MM.1S (cell line): Measurements from ENCODE around the gene SIRPA.

Source experiments
- DNase-seq: peaks from one replicate; pipeline ENCODE4 v3.0.0-alpha.2; 2015
- H2AFZ ChIP-seq: fragments of 300-600 bp; sonication (generic); 2 replicates; pipeline ENCODE4 v1.6.0; 2016; ENCODE audit warnings: antibody characterized with exemption, low read length
- H3F3A ChIP-seq: fragments of 300-600 bp; sonication (generic); 2 replicates; pipeline ENCODE4 v1.6.1; 2016; ENCODE audit warnings: mild to moderate bottlenecking, antibody characterized with exemption, low read length, moderate library complexity, mixed read lengths; ENCODE audit not compliant: insufficient read depth
- H3K27ac ChIP-seq: fragments of 300-600 bp; sonication (generic); 2 replicates; pipeline ENCODE4 v1.5.1; 2016; ENCODE audit warnings: mild to moderate bottlenecking, low read length
- H3K27me3 ChIP-seq: fragments of 300-600 bp; sonication (generic); replicated peaks from 2 replicates; pipeline ENCODE4 v1.6.0; 2016; ENCODE audit warnings: low read length; ENCODE audit not compliant: insufficient read depth
- H3K36me3 ChIP-seq: fragments of 300-600 bp; sonication (generic); replicated peaks from 2 replicates; pipeline ENCODE4 v1.6.1; 2016; ENCODE audit warnings: mild to moderate bottlenecking, low read length, mixed read lengths; ENCODE audit not compliant: insufficient read depth
- H3K4me1 ChIP-seq: fragments of 300-600 bp; sonication (generic); 2 replicates; pipeline ENCODE4 v1.6.1; 2016; ENCODE audit warnings: low read length, mixed read lengths
- H3K4me2 ChIP-seq: fragments of 300-600 bp; sonication (generic); 2 replicates; pipeline ENCODE4 v1.6.0; 2016; ENCODE audit warnings: low read depth, low read length
- H3K4me3 ChIP-seq: fragments of 300-600 bp; sonication (generic); 2 replicates; pipeline ENCODE4 v1.5.1; 2016; ENCODE audit warnings: low read length, mixed read lengths
- H3K79me2 ChIP-seq: fragments of 300-600 bp; sonication (generic); 2 replicates; pipeline ENCODE4 v1.6.1; 2016; ENCODE audit warnings: mixed run types, low read length, mixed read lengths
- H3K9ac ChIP-seq: fragments of 300-600 bp; sonication (generic); 2 replicates; pipeline ENCODE4 v1.6.1; 2016; ENCODE audit warnings: low read length, mixed read lengths
- H3K9me2 ChIP-seq: fragments of 300-600 bp; sonication (generic); replicated peaks from 2 replicates; pipeline ENCODE4 v1.6.1; 2016; ENCODE audit warnings: mild to moderate bottlenecking, low read length, mixed read lengths; ENCODE audit not compliant: insufficient read depth
- H3K9me3 ChIP-seq: fragments of 300-600 bp; sonication (generic); replicated peaks from 2 replicates; pipeline ENCODE4 v1.6.1; 2016; ENCODE audit warnings: mild to moderate bottlenecking, low read length, mixed read lengths; ENCODE audit not compliant: insufficient read depth
- H4K20me1 ChIP-seq: fragments of 300-600 bp; sonication (generic); 2 replicates; pipeline ENCODE4 v1.6.1; 2016; ENCODE audit warnings: mild to moderate bottlenecking, low read length, moderate library complexity, mixed read lengths; ENCODE audit not compliant: insufficient read depth
- CTCF ChIP-seq: fragments of 300-600 bp; sonication (generic); IDR thresholded peaks from 2 replicates; pipeline ENCODE4 v1.5.1; 2016; ENCODE audit warnings: antibody characterized with exemption, low read length, mixed read lengths
- EZH2 ChIP-seq: fragments of 300-600 bp; sonication (generic); optimal IDR thresholded peaks from 2 replicates; pipeline ENCODE3; 2017; ENCODE audit warnings: low read depth, mild to moderate bottlenecking, antibody characterized with exemption, low read length, mixed read lengths
- EZH2phosphoT487 ChIP-seq: fragments of 300-600 bp; sonication (generic); IDR thresholded peaks from 2 replicates; pipeline ENCODE4 v1.6.1; 2018; ENCODE audit warnings: antibody characterized with exemption, low read length

SIRPA gene

GRCh38 chr20:1875762-1876161 lies 19.4 kb upstream of the SIRPA start:
- no peaks in the 10 kb centered on the region for H3K27me3 ChIP-seq
- no peaks in the 10 kb centered on the region for H3F3A ChIP-seq
- no peaks in the 10 kb centered on the region for H3K4me1 ChIP-seq
- no peak overlapping the region for H3K9ac ChIP-seq
- no peaks in the 10 kb centered on the region for H3K9me3 ChIP-seq
- H2AFZ ChIP-seq, result no peak overlapping the region
- no peak for DNase-seq
- no peak overlapping the region for H3K4me3 ChIP-seq
- no peaks in the 10 kb centered on the region for H3K36me3 ChIP-seq
- no peaks in the 10 kb centered on the region for H3K9me2 ChIP-seq
- no peak overlapping the region for H3K27ac ChIP-seq
- no peak for TF ChIP-seq CTCF
- TF ChIP-seq EZH2, result no peak
- no peak for TF ChIP-seq EZH2phosphoT487
- no peak overlapping the region for H3K4me2 ChIP-seq
- H4K20me1 ChIP-seq, result no peaks in the 10 kb centered on the region
- H3K79me2 ChIP-seq, result no peaks in the 10 kb centered on the region

GRCh38 chr20:1876217-1876921 lies 18.8 kb upstream of the SIRPA start:
- no peaks in the 10 kb centered on the region for H4K20me1 ChIP-seq
- H3K4me2 ChIP-seq, result no peak overlapping the region
- H3K9me3 ChIP-seq, result no peaks in the 10 kb centered on the region
- no peaks in the 10 kb centered on the region for H3K9me2 ChIP-seq
- H3K36me3 ChIP-seq, result no peaks in the 10 kb centered on the region
- no peak overlapping the region for H3K27ac ChIP-seq
- no peaks in the 10 kb centered on the region for H3K27me3 ChIP-seq
- TF ChIP-seq EZH2phosphoT487, result no peak
- TF ChIP-seq EZH2, result no peak
- TF ChIP-seq CTCF, result no peak
- H3K9ac ChIP-seq, result no peak overlapping the region
- H3K4me3 ChIP-seq, result no peak overlapping the region
- H3K79me2 ChIP-seq, result no peaks in the 10 kb centered on the region
- no peaks in the 10 kb centered on the region for H3K4me1 ChIP-seq
- peak; percentile 45 for DNase-seq
- no peak overlapping the region for H2AFZ ChIP-seq
- H3F3A ChIP-seq, result no peaks in the 10 kb centered on the region

GRCh38 chr20:1876975-1877608 lies 18.1 kb upstream of the SIRPA start:
- no peaks in the 10 kb centered on the region for H3K79me2 ChIP-seq
- TF ChIP-seq EZH2phosphoT487, result no peak
- no peak for TF ChIP-seq CTCF
- no peak for TF ChIP-seq EZH2
- no peak overlapping the region for H3K9ac ChIP-seq
- no peak overlapping the region for H3K4me2 ChIP-seq
- no peaks in the 10 kb centered on the region for H4K20me1 ChIP-seq
- no peaks in the 10 kb centered on the region for H3F3A ChIP-seq
- H3K4me3 ChIP-seq, result no peak overlapping the region
- no peaks in the 10 kb centered on the region for H3K27me3 ChIP-seq
- H3K36me3 ChIP-seq, result no peaks in the 10 kb centered on the region
- H3K27ac ChIP-seq, result no peak overlapping the region
- H3K9me2 ChIP-seq, result no peaks in the 10 kb centered on the region
- no peaks in the 10 kb centered on the region for H3K4me1 ChIP-seq
- H3K9me3 ChIP-seq, result no peaks in the 10 kb centered on the region
- DNase-seq, result no peak
- no peak overlapping the region for H2AFZ ChIP-seq
